Measurements from ENCODE around the gene FDX2.

GRCh38 chr19:10321874-10322835, 6.3 kb upstream of the FDX2 start:
- TF ChIP-seq POLR2A (IDR thresholded peaks at IDR 0.05) (no peak), CTCF (IDR thresholded peaks at IDR 0.05) (no peak), POLR2AphosphoS5 (IDR thresholded peaks at IDR 0.05; ENCODE audit: insufficient read depth in 1 of 2, low read depth in 1 of 2) (no peak)
